GM12875 (cell line): ENCODE measurements around the gene DGKQ.

Source experiments
- H3K4me3 ChIP-seq: one replicate; pipeline ENCODE4 v1.5.1; 2011; ENCODE audit warnings: low read depth, low read length, control low read depth
- TF ChIP-seq, protein P1 (sequence below): IDR thresholded peaks from 2 replicates; pipeline ENCODE4 v1.5.1; 2011; ENCODE audit warnings: low read depth, mild to moderate bottlenecking, control low read depth, inconsistent platforms, low read length, moderate library complexity, borderline replicate concordance; ENCODE audit not compliant: insufficient read depth

Gene DGKQ

DNA sequence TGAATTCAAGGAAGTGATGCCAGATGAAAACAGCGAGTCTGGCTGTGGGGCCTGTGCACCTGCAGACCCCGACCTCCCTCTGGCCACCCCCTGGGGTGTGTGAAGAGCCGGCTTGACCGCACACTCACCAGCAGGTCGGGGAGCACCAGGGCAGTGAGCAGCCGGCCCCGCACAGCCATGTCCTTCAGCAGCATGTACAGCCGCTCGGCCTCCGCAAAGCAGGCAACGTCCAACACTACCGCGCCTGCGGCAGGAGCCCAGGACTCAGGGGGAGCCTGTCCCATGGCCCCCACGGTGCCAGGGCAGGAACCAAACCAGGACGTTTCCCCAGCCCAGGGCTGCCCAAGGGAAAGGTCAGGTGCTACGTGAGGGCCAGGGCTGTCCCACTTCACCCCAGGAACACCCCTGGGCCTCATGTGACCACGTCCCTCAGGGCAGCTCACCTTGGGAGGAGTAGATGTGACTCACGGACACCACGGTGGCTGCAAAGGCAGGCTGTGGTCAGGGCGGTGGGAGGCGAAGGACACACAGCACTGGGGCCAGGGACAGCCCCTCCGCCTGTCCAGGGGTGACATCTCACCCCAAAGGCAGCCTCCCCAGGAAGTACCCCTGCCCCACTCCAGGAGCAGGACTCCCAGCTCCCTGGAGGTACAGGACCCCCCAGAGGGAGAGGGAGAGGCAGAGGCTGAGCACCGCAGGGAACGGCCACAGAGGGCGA is 8.2 kb downstream of the DGKQ start:
- TF ChIP-seq, protein P1, sequence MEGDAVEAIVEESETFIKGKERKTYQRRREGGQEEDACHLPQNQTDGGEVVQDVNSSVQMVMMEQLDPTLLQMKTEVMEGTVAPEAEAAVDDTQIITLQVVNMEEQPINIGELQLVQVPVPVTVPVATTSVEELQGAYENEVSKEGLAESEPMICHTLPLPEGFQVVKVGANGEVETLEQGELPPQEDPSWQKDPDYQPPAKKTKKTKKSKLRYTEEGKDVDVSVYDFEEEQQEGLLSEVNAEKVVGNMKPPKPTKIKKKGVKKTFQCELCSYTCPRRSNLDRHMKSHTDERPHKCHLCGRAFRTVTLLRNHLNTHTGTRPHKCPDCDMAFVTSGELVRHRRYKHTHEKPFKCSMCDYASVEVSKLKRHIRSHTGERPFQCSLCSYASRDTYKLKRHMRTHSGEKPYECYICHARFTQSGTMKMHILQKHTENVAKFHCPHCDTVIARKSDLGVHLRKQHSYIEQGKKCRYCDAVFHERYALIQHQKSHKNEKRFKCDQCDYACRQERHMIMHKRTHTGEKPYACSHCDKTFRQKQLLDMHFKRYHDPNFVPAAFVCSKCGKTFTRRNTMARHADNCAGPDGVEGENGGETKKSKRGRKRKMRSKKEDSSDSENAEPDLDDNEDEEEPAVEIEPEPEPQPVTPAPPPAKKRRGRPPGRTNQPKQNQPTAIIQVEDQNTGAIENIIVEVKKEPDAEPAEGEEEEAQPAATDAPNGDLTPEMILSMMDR = no peak
- H3K4me3 ChIP-seq = no peak overlapping the region

DNA sequence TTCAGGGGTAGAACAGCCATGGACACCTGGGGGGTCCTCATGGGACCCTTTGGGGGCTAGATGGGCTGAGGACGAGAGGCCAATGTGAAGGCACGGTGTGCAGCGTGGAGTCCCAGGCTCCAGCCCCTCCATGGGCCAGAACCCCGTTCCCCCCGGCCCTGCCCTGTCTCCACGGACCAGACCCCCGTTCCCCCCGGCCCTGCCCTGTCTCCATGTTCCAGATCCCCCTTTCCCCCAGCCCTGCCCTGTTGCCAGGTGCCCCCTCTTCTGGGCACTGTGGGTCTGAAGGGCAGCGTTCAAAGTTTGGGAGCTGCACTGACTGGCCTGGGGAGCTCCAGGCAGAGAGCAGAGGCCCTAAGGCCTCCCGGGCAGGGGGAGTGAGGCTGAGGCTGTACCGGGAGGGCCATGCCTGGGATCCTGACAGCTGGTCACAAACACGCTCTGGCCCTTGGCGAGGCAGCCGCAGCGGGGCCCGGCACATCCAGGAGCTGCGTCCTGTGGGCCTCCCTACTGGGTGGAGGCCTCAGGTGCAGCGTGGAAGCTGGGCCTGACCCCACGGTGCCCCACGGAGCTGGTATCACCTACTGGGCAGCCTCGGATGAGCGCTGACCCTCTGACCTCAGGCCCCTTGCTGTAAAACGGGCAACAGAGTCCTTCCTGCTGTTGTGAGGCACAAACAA is 8.9 kb downstream of the DGKQ start:
- TF ChIP-seq, protein P1 = no peak
- no peak overlapping the region for H3K4me3 ChIP-seq

DNA sequence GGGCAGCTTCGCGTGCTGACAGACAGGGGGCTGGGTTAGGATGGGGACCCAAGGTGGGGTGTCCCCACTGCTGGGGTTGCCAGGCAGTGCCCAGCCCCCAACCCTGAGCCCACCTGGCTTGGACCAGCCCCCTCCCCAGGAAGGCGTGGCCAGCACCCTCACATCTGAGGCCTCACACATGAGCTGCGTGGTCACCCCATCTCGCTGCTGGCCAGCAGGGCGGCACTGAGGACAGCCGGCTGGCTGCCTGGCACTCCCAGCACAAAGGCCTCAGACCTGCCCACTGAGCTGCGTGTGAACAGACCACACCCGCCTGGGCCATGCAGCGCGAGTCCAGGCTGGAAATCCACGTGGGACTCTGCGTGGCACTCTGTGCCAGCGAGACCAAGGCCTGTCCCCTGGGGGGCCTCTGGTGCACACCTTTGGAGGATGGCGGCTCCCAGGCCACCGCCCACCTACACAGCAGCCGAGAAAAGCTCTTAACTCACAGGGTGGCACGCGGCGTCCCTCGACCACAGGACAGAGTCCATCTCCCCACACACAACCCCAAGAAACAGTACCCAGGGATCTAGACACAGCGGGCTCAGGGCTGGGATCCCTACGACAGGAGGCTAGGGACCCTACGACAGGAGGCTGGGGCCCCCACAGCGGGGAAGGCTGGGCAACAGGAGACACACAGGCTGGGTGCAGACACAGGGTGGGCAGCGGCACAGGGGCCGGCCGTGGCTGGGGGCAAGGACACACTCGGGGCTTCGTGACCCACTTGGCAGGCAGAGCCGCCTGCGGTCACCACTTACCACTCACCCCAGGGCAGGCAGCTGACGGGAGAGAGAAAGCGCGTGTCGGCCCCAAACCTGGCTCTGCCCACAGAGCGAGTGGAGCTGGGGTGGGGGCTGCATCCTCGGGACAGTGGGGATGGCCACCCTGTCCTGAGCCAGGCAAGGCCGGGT is 9.8 kb downstream of the DGKQ start:
- no peak overlapping the region for H3K4me3 ChIP-seq
- TF ChIP-seq, protein P1 = no peak

DNA sequence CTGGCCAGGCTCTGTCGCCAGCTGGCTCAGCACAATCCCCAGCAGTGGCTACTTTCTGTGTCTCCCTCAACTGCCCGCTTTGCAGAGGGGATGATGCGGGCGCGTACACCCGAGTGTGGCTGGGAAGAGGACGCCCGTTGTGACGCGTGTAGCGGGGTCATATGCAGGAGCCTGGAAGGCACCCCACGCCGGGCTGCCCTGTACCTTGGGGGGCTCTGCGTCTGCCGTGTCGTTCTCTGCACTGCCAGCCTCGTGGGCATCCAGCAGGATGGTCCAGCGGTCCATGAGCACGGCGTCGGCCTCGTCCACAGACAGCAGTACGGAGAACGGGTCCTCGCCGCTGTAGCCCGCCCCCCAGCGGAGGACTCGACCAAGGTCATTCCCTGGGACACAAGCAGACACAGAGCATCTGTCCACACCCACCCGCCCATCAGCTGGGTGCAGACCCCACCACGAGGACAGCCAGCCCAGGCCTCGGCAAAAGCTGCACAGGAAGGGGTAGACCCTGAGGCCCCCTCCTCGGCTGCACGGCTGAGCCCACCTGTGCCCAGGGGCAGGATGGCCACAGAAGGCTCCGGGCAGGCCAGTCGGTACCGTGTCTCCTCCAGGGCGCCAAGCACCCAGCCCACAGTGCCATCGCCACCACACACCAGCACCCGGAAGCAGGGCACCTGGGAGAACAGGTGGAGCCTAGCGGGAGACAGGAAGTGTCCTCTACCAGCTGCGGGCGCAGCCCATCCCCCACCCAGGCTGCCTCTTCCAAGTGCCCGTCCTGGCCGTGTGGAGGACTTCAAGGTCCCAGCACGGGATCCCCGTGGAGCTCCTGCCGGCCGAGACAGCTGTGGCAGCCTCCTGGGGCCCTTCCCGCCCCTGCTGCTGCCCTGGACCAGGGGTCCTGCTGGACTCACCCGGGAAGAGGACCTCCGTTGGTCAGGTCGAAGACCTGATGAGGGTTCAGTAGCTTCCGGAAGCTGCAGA is 10.8 kb downstream of the DGKQ start:
- H3K4me3 ChIP-seq = no peak overlapping the region
- TF ChIP-seq, protein P1 = no peak

DNA sequence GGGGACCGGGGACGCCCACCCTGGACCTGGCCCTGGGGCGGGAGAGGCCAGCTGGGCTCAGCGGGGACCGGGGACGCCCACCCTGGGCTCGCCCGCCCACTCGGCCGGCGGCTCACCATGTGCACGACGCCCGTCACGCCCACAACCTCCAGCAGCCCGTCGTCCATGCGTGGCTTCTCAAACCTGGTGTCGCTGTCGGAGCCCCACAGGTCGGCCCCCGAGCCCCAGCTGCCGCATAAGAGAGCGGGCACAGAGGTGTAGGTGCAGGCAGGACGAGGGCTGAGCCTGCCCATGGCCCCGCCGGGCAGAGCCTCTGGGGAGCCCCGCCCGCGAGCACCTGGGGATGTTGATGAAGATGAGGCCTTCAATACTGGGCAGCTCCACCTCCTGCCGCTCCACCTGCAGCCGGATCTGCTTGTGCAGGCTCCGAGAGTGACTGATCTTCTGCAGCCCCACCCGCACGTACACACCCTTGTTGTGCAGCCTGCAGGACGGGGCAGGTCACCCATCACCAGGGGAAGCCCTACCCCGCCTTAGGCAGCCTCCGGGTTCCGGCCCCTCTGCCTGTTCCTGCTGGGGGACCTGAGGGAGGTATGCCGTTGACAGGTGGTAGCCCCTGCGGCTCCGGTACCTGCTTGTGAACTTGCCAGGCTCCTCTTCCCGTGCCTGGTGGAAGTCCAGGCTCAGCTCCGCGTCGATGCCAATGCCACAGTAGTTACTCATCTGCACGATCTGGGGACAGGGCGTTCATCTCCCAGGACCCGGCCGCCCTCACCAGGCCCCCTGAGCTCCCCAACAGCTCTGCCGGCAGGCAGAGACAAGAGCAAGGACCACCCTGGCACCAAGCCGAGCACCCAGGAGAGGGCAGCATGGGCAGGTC is 11.8 kb downstream of the DGKQ start:
- no peak overlapping the region for H3K4me3 ChIP-seq
- TF ChIP-seq, protein P1 = no peak
